Cardiac muscle cell (in vitro differentiated cells and primary cell): ENCODE data around the gene PIAS1. TPM values are rescaled to one million over a fixed set of nuclear protein-coding genes. Genes with fewer than 3 reads are reported as not detected.

Source experiments
- DNase-seq, 2 donors: peaks; one replicate each; pipeline versions ENCODE4 v3.0.0 to v3.0.0-alpha.2; 2010 to 2017; ENCODE audit warnings: low read depth in 1 of 2, low spot score in 1 of 2
- H3K27ac ChIP-seq: fragments of 200-600 bp; sonication (generic); 2 replicates; pipeline ENCODE4 v1.5.1; 2016
- H3K27me3 ChIP-seq: fragments of 200-600 bp; sonication (generic); 2 replicates; pipeline ENCODE4 v1.6.0; 2016; ENCODE audit warnings: control low read depth
- H3K36me3 ChIP-seq: fragments of 200-600 bp; sonication (generic); 2 replicates; pipeline ENCODE4 v1.5.1; 2016; ENCODE audit warnings: control low read depth
- H3K4me1 ChIP-seq: fragments of 200-600 bp; sonication (generic); 2 replicates; pipeline ENCODE4 v1.8.1; 2017; ENCODE audit warnings: low read depth, mild to moderate bottlenecking, mixed run types
- H3K4me3 ChIP-seq: fragments of 200-600 bp; sonication (generic); 2 replicates; pipeline ENCODE4 v1.5.1; 2016; ENCODE audit warnings: mild to moderate bottlenecking
- H3K9me3 ChIP-seq: fragments of 200-600 bp; sonication (generic); 2 replicates; pipeline ENCODE4 v1.5.1; 2017; ENCODE audit warnings: low read depth, mild to moderate bottlenecking, control low read depth
- CTCF ChIP-seq: IDR thresholded peaks from 2 replicates; pipeline ENCODE4 v1.5.1; 2012; ENCODE audit warnings: low read depth, mild to moderate bottlenecking, low read length
- polyA plus RNA-seq: library from polyadenylated mRNA; unstranded; fragments of >200 nt; fragmentation: Nextera tagmentation; extraction: Ambion mirVana; gene quantifications from 2 replicates; pipeline ENCODE4 v1.2.1, GENCODE V29; 2016
- total RNA-seq: library from RNA; depleted of rRNA; stranded (reverse); fragments of >200 nt; gene quantifications from 2 replicates; pipeline ENCODE4 v1.2.3, GENCODE V29; 2016

Gene PIAS1
- total and polyA plus RNA-seq, 2 experiments from 2014 or later = 29.0 to 44.3 TPM

GRCh38 chr15:68051109-68051508, 3.0 kb upstream of the PIAS1 start:
- Histone ChIP-seq H3K4me3 (no peak overlapping the region), H3K27ac (no peak overlapping the region), H3K4me1 (peaks cover 5% of the 10 kb centered on the region), H3K27me3 (no peaks in the 10 kb centered on the region), H3K36me3 (no peaks in the 10 kb centered on the region), H3K9me3 (no peaks in the 10 kb centered on the region)
- DNase-seq = no peak
- TF ChIP-seq CTCF = no peak

GRCh38 chr15:68051907-68052306, 2.2 kb upstream of the PIAS1 start:
- Histone ChIP-seq H3K4me3 (no peak overlapping the region), H3K36me3 (no peaks in the 10 kb centered on the region), H3K4me1 (peaks cover 12% of the 10 kb centered on the region), H3K27ac (no peak overlapping the region), H3K27me3 (no peaks in the 10 kb centered on the region), H3K9me3 (no peaks in the 10 kb centered on the region)
- no peak for TF ChIP-seq CTCF
- DNase-seq = no peak

- no peaks in the 10 kb centered on the region for H3K9me3 ChIP-seq
- DNase-seq = no peak
- H3K36me3 ChIP-seq = no peaks in the 10 kb centered on the region
- H3K27ac ChIP-seq = no peak overlapping the region
- no peak for TF ChIP-seq CTCF
- H3K27me3 ChIP-seq = no peaks in the 10 kb centered on the region
- H3K4me3 ChIP-seq = no peak overlapping the region
- peaks cover 13% of the 10 kb centered on the region for H3K4me1 ChIP-seq
Observed at GRCh38 chr15:68052431-68052830, 1.7 kb upstream of the PIAS1 start.

- Histone ChIP-seq H3K27ac (no peak overlapping the region), H3K4me1 (peaks cover 19% of the 10 kb centered on the region), H3K4me3 (no peak overlapping the region), H3K27me3 (no peaks in the 10 kb centered on the region), H3K9me3 (no peaks in the 10 kb centered on the region), H3K36me3 (no peaks in the 10 kb centered on the region)
- TF ChIP-seq CTCF = no peak
- DNase-seq = no peak
Observed at GRCh38 chr15:68053001-68053400, 1.1 kb upstream of the PIAS1 start.

- Histone ChIP-seq H3K27ac (peak overlapping the region; percentile 95), H3K36me3 (no peaks in the 10 kb centered on the region), H3K4me1 (peaks cover 19% of the 10 kb centered on the region), H3K27me3 (no peaks in the 10 kb centered on the region), H3K4me3 (peak overlapping the region; percentile 76), H3K9me3 (no peaks in the 10 kb centered on the region)
- peak; percentile 41 to 88 for DNase-seq
- TF ChIP-seq CTCF = no peak
Observed at GRCh38 chr15:68054628-68055223, 611 bp downstream of the PIAS1 start.

- Histone ChIP-seq H3K27ac (peak overlapping the region; percentile 95), H3K27me3 (no peaks in the 10 kb centered on the region), H3K9me3 (no peaks in the 10 kb centered on the region), H3K4me3 (peak overlapping the region; percentile 76), H3K4me1 (peaks cover 19% of the 10 kb centered on the region), H3K36me3 (no peaks in the 10 kb centered on the region)
- peak; percentile 39 to 52 for DNase-seq
- no peak for TF ChIP-seq CTCF
Observed at GRCh38 chr15:68055224-68055705, 1.1 kb downstream of the PIAS1 start.
